Type B pancreatic cell (in vitro differentiated cells): ENCODE measurements around the gene PSME4. TPM values are rescaled to one million over a fixed set of nuclear protein-coding genes. Genes with fewer than 3 reads are reported as not detected.

Experiments used
- DNase-seq: peaks from one replicate; pipeline ENCODE4 v3.0.0; 2021; ENCODE audit warnings: mixed read lengths; ENCODE audit not compliant: unreplicated experiment; ENCODE audit errors: extremely low spot score
- H3K27ac Mint-ChIP-seq: 2 replicates; pipeline ENCODE4 v1.8.0; 2021; ENCODE audit warnings: mild to moderate bottlenecking, mixed read lengths
- H3K27me3 Mint-ChIP-seq: 2 replicates; pipeline ENCODE4 v1.8.0; 2021; ENCODE audit warnings: mixed read lengths
- H3K36me3 Mint-ChIP-seq: 2 replicates; pipeline ENCODE4 v1.8.0; 2021; ENCODE audit warnings: mixed read lengths
- H3K4me1 Mint-ChIP-seq: one replicate; pipeline ENCODE4 v1.8.0; 2021; ENCODE audit warnings: mixed read lengths; ENCODE audit not compliant: unreplicated experiment
- H3K4me3 Mint-ChIP-seq: 2 replicates; pipeline ENCODE4 v1.8.0; 2021; ENCODE audit warnings: mild to moderate bottlenecking, mixed read lengths
- H3K9me3 Mint-ChIP-seq: 2 replicates; pipeline ENCODE4 v1.8.0; 2021; ENCODE audit warnings: mixed read lengths
- total RNA-seq: library from RNA; stranded (reverse); gene quantifications from 2 replicates; pipeline ENCODE4 v1.2.1, GENCODE V29; 2021; ENCODE audit warnings: low replicate concordance
- TF ChIP-seq, protein P1 (sequence below): fragments of 200-600 bp; sonication (generic); conservative IDR thresholded peaks from 2 replicates; pipeline ENCODE4 v1.5.0; 2021; ENCODE audit warnings: antibody characterized with exemption, mild to moderate bottlenecking

Gene PSME4
- total RNA-seq, 1 donor from 2014 or later, result 65.6 TPM

DNA sequence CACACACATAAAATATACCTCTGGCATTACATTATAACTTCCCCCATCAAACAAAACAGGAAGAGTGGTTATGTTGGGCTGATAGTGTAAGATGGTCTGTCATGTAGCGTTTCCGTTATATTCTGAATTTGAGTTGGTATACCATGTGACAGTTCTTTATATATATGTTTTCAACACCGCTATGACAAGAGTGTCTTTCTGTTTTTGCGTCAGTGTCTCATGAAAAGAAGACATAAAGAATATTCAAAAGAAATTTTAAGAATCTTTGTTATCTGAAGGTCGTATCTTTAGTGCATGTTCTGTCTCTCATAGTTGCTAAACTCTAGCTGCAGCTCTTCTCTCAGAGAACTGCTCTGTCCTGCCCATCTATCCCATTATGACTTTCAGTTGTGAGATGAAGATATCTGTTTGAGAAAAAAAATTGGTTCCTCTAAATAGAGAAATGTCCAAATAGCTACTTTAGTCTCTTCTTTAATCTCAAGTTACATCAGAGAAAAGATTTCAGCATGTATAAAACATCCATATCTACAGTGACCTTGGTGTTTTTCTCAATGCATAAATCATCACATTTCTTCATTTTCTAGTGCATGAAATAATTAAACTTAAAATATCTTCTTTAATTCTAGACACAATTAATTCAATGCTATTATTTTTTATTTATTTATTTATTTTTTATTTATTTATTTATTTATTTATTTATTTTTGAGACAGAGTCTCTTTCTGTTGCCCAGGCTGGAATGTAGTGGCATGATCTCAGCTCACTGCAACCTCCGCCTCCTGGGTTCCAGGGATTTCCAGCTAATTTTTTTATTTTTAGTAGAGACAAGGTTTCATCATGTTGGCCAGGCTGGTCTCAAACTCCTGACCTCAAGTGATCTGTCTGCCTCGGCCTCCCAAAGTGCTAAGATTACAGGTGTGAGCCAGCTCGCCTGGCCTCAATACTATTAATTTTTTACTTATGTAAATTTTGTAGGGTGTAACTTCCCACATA is 24.3 kb upstream of the PSME4 start:
- H3K27me3 Mint-ChIP-seq, result no peaks in the 10 kb centered on the region
- H3K9me3 Mint-ChIP-seq, result no peaks in the 10 kb centered on the region
- H3K4me1 Mint-ChIP-seq, result no peaks in the 10 kb centered on the region
- no peak overlapping the region for H3K4me3 Mint-ChIP-seq
- no peak for DNase-seq
- peaks cover 10% of the 10 kb centered on the region for H3K36me3 Mint-ChIP-seq
- H3K27ac Mint-ChIP-seq, result no peak overlapping the region
- TF ChIP-seq, protein P1, sequence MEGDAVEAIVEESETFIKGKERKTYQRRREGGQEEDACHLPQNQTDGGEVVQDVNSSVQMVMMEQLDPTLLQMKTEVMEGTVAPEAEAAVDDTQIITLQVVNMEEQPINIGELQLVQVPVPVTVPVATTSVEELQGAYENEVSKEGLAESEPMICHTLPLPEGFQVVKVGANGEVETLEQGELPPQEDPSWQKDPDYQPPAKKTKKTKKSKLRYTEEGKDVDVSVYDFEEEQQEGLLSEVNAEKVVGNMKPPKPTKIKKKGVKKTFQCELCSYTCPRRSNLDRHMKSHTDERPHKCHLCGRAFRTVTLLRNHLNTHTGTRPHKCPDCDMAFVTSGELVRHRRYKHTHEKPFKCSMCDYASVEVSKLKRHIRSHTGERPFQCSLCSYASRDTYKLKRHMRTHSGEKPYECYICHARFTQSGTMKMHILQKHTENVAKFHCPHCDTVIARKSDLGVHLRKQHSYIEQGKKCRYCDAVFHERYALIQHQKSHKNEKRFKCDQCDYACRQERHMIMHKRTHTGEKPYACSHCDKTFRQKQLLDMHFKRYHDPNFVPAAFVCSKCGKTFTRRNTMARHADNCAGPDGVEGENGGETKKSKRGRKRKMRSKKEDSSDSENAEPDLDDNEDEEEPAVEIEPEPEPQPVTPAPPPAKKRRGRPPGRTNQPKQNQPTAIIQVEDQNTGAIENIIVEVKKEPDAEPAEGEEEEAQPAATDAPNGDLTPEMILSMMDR, result no peak

- Mint-ChIP-seq H3K4me3 (no peak overlapping the region), H3K27ac (no peak overlapping the region)
- no peak for DNase-seq
Measured at GRCh38 chr2:53991948-53992347, 21.2 kb upstream of the PSME4 start.

GRCh38 chr2:53989210-53989862 is 18.5 kb upstream of the PSME4 start:
- Mint-ChIP-seq H3K4me1 (peaks cover 18% of the 10 kb centered on the region), H3K27me3 (no peaks in the 10 kb centered on the region), H3K9me3 (no peaks in the 10 kb centered on the region), H3K36me3 (peaks cover 9% of the 10 kb centered on the region), H3K4me3 (no peak overlapping the region), H3K27ac (no peak overlapping the region)
- no peak for DNase-seq
- TF ChIP-seq, protein P1, result no peak

More at GRCh38 chr2:53991948-53992347, 21.2 kb upstream of the PSME4 start:
- H3K9me3 Mint-ChIP-seq, result no peaks in the 10 kb centered on the region
- TF ChIP-seq, protein P1, result no peak
- H3K27me3 Mint-ChIP-seq, result no peaks in the 10 kb centered on the region
- peaks cover 10% of the 10 kb centered on the region for H3K4me1 Mint-ChIP-seq
- peaks cover 10% of the 10 kb centered on the region for H3K36me3 Mint-ChIP-seq

DNA sequence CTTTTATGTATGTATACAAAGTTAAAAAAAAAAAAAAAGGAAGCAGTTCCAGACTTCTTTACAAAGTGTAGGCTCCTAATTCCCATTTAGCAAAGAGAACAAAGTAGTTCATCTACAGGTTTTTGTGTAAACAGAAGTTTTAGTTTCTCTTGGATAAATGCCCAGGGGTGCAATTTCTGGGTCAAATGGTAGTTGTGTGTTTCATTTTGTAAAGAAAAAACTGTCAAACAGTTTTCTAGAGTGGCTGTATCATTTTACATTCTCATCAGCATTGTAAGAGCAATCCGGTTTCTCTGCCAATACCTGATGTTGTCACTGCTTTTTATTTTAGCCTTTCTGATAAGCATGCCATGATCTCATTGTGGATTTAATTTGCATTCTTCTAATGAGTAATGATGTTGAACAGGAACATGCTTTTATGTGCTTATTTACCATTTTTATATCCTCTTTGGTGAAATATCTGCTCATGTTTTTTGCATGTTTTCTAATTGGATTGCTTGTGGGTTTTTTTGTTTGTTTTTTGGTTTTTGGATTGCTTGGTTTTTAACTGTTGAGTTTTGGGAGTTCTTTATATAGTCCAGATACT is 16.6 kb upstream of the PSME4 start:
- TF ChIP-seq, protein P1, result no peak

GRCh38 chr2:53985646-53986045 is 14.9 kb upstream of the PSME4 start:
- Mint-ChIP-seq H3K27ac (no peak overlapping the region), H3K9me3 (no peaks in the 10 kb centered on the region), H3K4me1 (peaks cover 18% of the 10 kb centered on the region), H3K4me3 (no peak overlapping the region), H3K36me3 (peaks cover 16% of the 10 kb centered on the region), H3K27me3 (no peaks in the 10 kb centered on the region)
- TF ChIP-seq, protein P1, result no peak
- DNase-seq, result no peak

More for the DNA sequence above, 16.6 kb upstream of the PSME4 start:
- Mint-ChIP-seq H3K4me3 (no peak overlapping the region), H3K9me3 (no peaks in the 10 kb centered on the region), H3K36me3 (peaks cover 16% of the 10 kb centered on the region), H3K27ac (peak overlapping the region; percentile 6), H3K4me1 (peaks cover 18% of the 10 kb centered on the region), H3K27me3 (no peaks in the 10 kb centered on the region)
- DNase-seq, result no peak
